ENCODE measurements around the gene EID2. TPM values are rescaled to one million over a fixed set of nuclear protein-coding genes. Genes with fewer than 3 reads are reported as not detected.

The EID2 gene
- 6.8 and 8.1 TPM in 2 replicates for total RNA-seq

GRCh38 chr19:39539518-39540332 lies at the start of gene EID2:
Gene EID2, minus strand, starts transcription at chr19:39540161. Its CDS starts 82 bp downstream, at chr19:39540079.
- Histone ChIP-seq H3K4me3 (ENCODE audit: low read depth, low read length) (peak within 1 kb of the TSS; percentile 92), H3K27me3 (ENCODE audit: control insufficient read depth, insufficient read depth, low read length) (no peaks in the 10 kb centered on the region), H3K36me3 (ENCODE audit: control insufficient read depth, insufficient read depth, low read length) (no peaks in the 10 kb centered on the region)
- DNase-seq (ENCODE audit: low read depth) (peak; percentile 80), FAIRE-seq (no peak)
- peak; percentile 87 for TF ChIP-seq CTCF (IDR thresholded peaks at IDR 0.05; ENCODE audit: insufficient read depth, low read length, severe bottlenecking)

GRCh38 chr19:39588066-39588465 lies 48.1 kb upstream of the EID2 start:
- no peak for TF ChIP-seq CTCF (IDR thresholded peaks at IDR 0.05; ENCODE audit: insufficient read depth, low read length, severe bottlenecking)
- FAIRE-seq (no peak), DNase-seq (ENCODE audit: low read depth) (peak; percentile 15)
- Histone ChIP-seq H3K4me3 (ENCODE audit: low read depth, low read length) (no peak overlapping the region), H3K36me3 (ENCODE audit: control insufficient read depth, insufficient read depth, low read length) (no peaks in the 10 kb centered on the region), H3K27me3 (ENCODE audit: control insufficient read depth, insufficient read depth, low read length) (no peaks in the 10 kb centered on the region)

GRCh38 chr19:39587496-39587895 lies 47.5 kb upstream of the EID2 start:
- no peak overlapping the region for H3K4me3 ChIP-seq (ENCODE audit: low read depth, low read length)
- DNase-seq (ENCODE audit: low read depth) (peak; percentile 35), FAIRE-seq (no peak)
- no peak for TF ChIP-seq CTCF (IDR thresholded peaks at IDR 0.05; ENCODE audit: insufficient read depth, low read length, severe bottlenecking)
- H3K36me3 ChIP-seq (ENCODE audit: control insufficient read depth, insufficient read depth, low read length), result no peaks in the 10 kb centered on the region
- H3K27me3 ChIP-seq (ENCODE audit: control insufficient read depth, insufficient read depth, low read length), result no peaks in the 10 kb centered on the region

GRCh38 chr19:39582891-39583625 lies 43.1 kb upstream of the EID2 start:
- no peak for TF ChIP-seq CTCF (IDR thresholded peaks at IDR 0.05; ENCODE audit: insufficient read depth, low read length, severe bottlenecking)
- no peaks in the 10 kb centered on the region for H3K36me3 ChIP-seq (ENCODE audit: control insufficient read depth, insufficient read depth, low read length)
- no peak overlapping the region for H3K4me3 ChIP-seq (ENCODE audit: low read depth, low read length)
- DNase-seq (ENCODE audit: low read depth), result peak; percentile 13
- no peaks in the 10 kb centered on the region for H3K27me3 ChIP-seq (ENCODE audit: control insufficient read depth, insufficient read depth, low read length)
- FAIRE-seq, result no peak

- peak; percentile 92 for FAIRE-seq
- Histone ChIP-seq H3K4me3 (ENCODE audit: low read depth, low read length) (no peak overlapping the region), H3K36me3 (ENCODE audit: control insufficient read depth, insufficient read depth, low read length) (no peaks in the 10 kb centered on the region), H3K27me3 (ENCODE audit: control insufficient read depth, insufficient read depth, low read length) (no peaks in the 10 kb centered on the region)
- DNase-seq (ENCODE audit: low read depth), result no peak
- no peak for TF ChIP-seq CTCF (IDR thresholded peaks at IDR 0.05; ENCODE audit: insufficient read depth, low read length, severe bottlenecking)
Measured at GRCh38 chr19:39582442-39582841, 42.5 kb upstream of the EID2 start.

All from bronchial epithelial cell (primary cell).